HepG2 (cell line): ENCODE results near the gene SYT7.

ENCODE experiments used
- POLR2AphosphoS2 ChIP-seq: IDR thresholded peaks from 2 replicates; pipeline ENCODE4 v1.6.1; 2011; ENCODE audit warnings: low read depth, low read length, improper control_type of control experiment
- ZBTB40 ChIP-seq, 2 experiments: fragments of 450-650 bp in 1 of 2; sonication (generic) in 1 of 2; formaldehyde crosslinking in 1 of 2; IDR thresholded peaks; 2 replicates each; pipeline versions ENCODE4 v1.6.1 to v1.8.0; 2016 to 2022; ENCODE audit warnings: antibody characterized with exemption in 1 of 2, mild to moderate bottlenecking in 1 of 2, missing genetic modification reagents in 1 of 2

DNA sequence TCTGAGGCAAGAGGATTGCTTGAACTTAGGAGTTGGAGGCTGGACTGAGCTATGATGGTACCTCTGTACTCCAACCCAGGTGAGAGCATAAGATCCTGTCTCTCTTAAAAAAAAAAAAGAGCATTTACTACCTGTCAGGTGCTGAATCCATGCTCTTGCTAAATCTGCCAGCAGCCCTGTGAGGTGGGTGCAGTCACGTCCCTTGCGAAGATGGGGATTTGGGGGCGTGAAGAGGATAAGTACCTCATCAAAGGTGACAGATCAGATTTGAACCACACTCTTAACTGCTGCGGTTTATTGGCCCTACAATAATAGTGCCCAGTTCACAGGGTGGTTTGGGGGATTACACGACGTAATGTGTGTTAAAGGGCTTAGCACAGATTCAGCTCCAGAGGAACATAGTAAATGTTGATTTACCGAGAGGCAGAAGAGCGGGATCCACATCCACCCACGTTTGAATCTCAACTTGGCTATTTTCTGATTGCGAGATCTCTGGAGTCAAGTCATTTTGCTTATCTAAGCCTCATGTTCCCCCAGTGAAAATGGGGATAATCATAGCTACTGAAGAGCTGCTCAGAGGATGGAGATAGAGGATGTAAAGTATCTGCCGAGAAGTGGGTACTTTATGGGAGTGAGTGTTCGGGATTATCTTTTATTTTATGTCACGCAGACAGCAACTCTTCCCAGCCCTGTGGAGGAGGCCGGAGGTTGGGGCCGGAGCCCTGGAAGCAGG lies 100.4 kb downstream of the SYT7 start:
- TF ChIP-seq POLR2AphosphoS2, result no peak
- no peak for TF ChIP-seq ZBTB40 (IDR thresholded peaks at IDR 0.05)
- TF ChIP-seq ZBTB40 (CRISPR knock-in tag; IDR thresholded peaks at IDR 0.05), result no peak
